Measurements from ENCODE around the gene TMEM231. TPM values are rescaled to one million over a fixed set of nuclear protein-coding genes. Genes with fewer than 3 reads are reported as not detected.

TMEM231 gene
- total and polyA plus RNA-seq, 2 donors (not counting 3 experiments of a cell fraction or from before 2014, with no cell fraction given) = 10.0 to 35.8 TPM

GRCh38 chr16:75584108-75584507, 28.1 kb upstream of the TMEM231 start:
- TF ChIP-seq EZH2 (IDR thresholded peaks at IDR 0.05; ENCODE audit: borderline replicate concordance, low read depth, low read length, severe bottlenecking) (no peak), FOS (IDR thresholded peaks at IDR 0.05; ENCODE audit: borderline replicate concordance, insufficient read depth, low read length) (no peak), JUN (IDR thresholded peaks at IDR 0.05; ENCODE audit: borderline replicate concordance, insufficient read depth, insufficient read length, low read depth) (no peak), POLR2A (IDR thresholded peaks at IDR 0.05; ENCODE audit: low read depth, low read length) (no peak), GATA2 (IDR thresholded peaks at IDR 0.05; ENCODE audit: insufficient read depth, insufficient read length, low read depth, low read length) (no peak), MYC (IDR thresholded peaks at IDR 0.05; ENCODE audit: low read depth, low read length) (no peak), POLR2AphosphoS5 (IDR thresholded peaks at IDR 0.05; ENCODE audit: insufficient read depth, low read depth, low read length) (no peak)
- TF ChIP-seq, protein P1, sequence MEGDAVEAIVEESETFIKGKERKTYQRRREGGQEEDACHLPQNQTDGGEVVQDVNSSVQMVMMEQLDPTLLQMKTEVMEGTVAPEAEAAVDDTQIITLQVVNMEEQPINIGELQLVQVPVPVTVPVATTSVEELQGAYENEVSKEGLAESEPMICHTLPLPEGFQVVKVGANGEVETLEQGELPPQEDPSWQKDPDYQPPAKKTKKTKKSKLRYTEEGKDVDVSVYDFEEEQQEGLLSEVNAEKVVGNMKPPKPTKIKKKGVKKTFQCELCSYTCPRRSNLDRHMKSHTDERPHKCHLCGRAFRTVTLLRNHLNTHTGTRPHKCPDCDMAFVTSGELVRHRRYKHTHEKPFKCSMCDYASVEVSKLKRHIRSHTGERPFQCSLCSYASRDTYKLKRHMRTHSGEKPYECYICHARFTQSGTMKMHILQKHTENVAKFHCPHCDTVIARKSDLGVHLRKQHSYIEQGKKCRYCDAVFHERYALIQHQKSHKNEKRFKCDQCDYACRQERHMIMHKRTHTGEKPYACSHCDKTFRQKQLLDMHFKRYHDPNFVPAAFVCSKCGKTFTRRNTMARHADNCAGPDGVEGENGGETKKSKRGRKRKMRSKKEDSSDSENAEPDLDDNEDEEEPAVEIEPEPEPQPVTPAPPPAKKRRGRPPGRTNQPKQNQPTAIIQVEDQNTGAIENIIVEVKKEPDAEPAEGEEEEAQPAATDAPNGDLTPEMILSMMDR (IDR thresholded peaks at IDR 0.05; ENCODE audit: extremely low read depth in 1 of 2, insufficient read depth in 1 of 2, low read depth in 1 of 2, low read length in 2 of 2) = no peak
- TF ChIP-seq, protein P2, sequence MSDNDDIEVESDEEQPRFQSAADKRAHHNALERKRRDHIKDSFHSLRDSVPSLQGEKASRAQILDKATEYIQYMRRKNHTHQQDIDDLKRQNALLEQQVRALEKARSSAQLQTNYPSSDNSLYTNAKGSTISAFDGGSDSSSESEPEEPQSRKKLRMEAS (IDR thresholded peaks at IDR 0.05; ENCODE audit: insufficient read depth, insufficient read length) = no peak
- no peaks in the 10 kb centered on the region for H3K79me2 ChIP-seq (ENCODE audit: control insufficient read depth, insufficient read depth, low read length)
- CTCF ChIA-PET = no interaction called here
- H3K9me3 ChIP-seq (replicated peaks; ENCODE audit: control insufficient read depth, insufficient read depth, low read length) = no peaks in the 10 kb centered on the region
- DNase-seq (ENCODE audit: low read depth, low spot score) (no peak), FAIRE-seq (no peak)
- BruUV-seq (replicated peaks) = no TSS peak
- peaks cover 0 to 4% of the 10 kb centered on the region in 2 experiments for H3K36me3 ChIP-seq (ENCODE audit: control insufficient read depth in 2 of 2, extremely low read depth in 1 of 2, insufficient read depth in 2 of 2, low read length in 2 of 2)
- H4K20me1 ChIP-seq (replicated peaks; ENCODE audit: control insufficient read depth, extremely low read depth, insufficient read depth, low read length) = no peaks in the 10 kb centered on the region
- H3K4me3 ChIP-seq (replicated peaks in 1 of 3; ENCODE audit: insufficient read depth in 1 of 3, low read depth in 1 of 3, low read length in 3 of 3) = no peak overlapping the region
- no peak overlapping the region for H3K4me2 ChIP-seq (ENCODE audit: insufficient read depth, low read length)
- H3K9ac ChIP-seq (replicated peaks; ENCODE audit: extremely low read depth, insufficient read depth, low read length) = no peak overlapping the region
- H3K27ac ChIP-seq (ENCODE audit: insufficient read depth, low read depth, low read length) = no peak overlapping the region
- H3K4me1 ChIP-seq (ENCODE audit: control insufficient read depth, extremely low read depth, insufficient read depth, low read length) = no peaks in the 10 kb centered on the region
- POLR2A ChIA-PET = no interaction called here
- H3K27me3 ChIP-seq (ENCODE audit: control insufficient read depth in 2 of 2, insufficient read depth in 2 of 2, low read length in 2 of 2) = no peaks in the 10 kb centered on the region
- H2AFZ ChIP-seq (ENCODE audit: low read depth, low read length) = no peak overlapping the region
- H3K9me1 ChIP-seq (replicated peaks; ENCODE audit: control insufficient read depth, extremely low read depth, insufficient read depth, low read length) = no peaks in the 10 kb centered on the region
- dilution Hi-C loops (cut with MboI; ENCODE audit: extremely low pct_ligation_motif_present, low sequenced_read_pairs) = no loop called here
- intact Hi-C loops (cut with micrococcal nuclease) = no loop called here
